HUES6 (cell line): ENCODE measurements around the gene STAT1.
"Not testable (repeated sequence)": the region's sequence is repeated elsewhere in the genome, so short reads cannot be mapped to it uniquely, and the experiment has no call there.

Experiments
- H3K27ac ChIP-seq: 2 replicates; pipeline ENCODE4 v1.7.0; 2013; ENCODE audit warnings: low read depth, mild to moderate bottlenecking, low read length, inconsistent platforms
- H3K27me3 ChIP-seq: 2 replicates; pipeline ENCODE4 v1.6.1; 2013; ENCODE audit warnings: low read length; ENCODE audit not compliant: control insufficient read depth, insufficient read depth
- H3K36me3 ChIP-seq: 2 replicates; pipeline ENCODE4 v1.6.1; 2013; ENCODE audit warnings: low read length; ENCODE audit not compliant: control insufficient read depth, insufficient read depth
- H3K4me1 ChIP-seq: 2 replicates; pipeline ENCODE4 v1.6.1; 2013; ENCODE audit warnings: low read length; ENCODE audit not compliant: control insufficient read depth, insufficient read depth
- H3K4me3 ChIP-seq: 2 replicates; pipeline ENCODE4 v1.5.1; 2013; ENCODE audit warnings: low read depth, low read length
- H3K9ac ChIP-seq: one replicate; pipeline ENCODE4 v1.6.1; 2013; ENCODE audit warnings: mild to moderate bottlenecking, low read length
- H3K9me3 ChIP-seq: 2 replicates; pipeline ENCODE4 v1.6.1; 2013; ENCODE audit warnings: low read depth, low read length; ENCODE audit not compliant: control insufficient read depth, insufficient read depth

Gene STAT1

DNA sequence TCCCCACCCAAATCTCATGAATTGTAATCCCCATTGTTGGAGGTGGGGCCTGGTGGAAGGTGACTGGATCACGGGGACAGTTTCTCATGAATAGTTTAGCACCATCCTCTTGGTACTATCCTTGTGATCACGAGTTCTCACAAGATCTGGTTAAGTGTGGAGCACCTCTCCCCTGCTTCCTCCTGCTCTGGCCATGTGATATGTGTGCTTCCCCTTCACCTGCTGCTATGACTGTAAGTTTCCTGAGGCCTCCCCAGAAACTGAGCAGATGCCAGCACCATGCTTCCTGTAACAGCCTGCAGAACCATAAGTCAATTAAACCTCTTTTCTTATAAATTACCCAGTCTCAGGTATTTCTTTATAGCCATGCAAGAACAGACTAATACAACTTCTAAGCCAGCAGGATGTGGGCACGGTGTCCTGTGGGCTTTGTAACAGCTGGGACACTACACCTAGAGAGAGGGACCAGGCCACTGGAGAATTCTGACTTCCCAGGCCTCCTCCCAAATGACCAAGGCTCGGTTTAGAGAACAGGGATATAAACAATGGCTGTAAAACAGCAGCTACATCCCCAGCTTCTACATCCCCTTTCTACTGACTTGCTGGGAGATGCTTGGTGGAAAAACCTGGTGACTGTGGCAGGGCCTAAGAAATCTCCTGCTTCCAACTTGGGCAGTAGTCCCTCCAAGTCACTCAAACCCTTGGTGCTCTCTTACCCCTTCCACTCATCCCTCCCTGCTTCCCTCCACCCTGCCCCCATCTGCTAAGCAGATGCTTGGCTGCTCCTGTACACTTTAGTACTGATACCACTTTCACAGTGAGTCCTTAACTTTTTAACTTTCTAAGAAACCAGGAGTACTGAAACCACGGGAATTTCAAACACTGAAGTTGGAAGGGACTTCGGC, 10.3 kb downstream of the STAT1 start:
- Histone ChIP-seq H3K27ac (no peak overlapping the region), H3K27me3 (no peaks in the 10 kb centered on the region), H3K4me3 (no peak overlapping the region), H3K4me1 (no peaks in the 10 kb centered on the region), H3K9ac (no peak overlapping the region), H3K36me3 (peaks cover 99% of the 10 kb centered on the region), H3K9me3 (no peaks in the 10 kb centered on the region)

DNA sequence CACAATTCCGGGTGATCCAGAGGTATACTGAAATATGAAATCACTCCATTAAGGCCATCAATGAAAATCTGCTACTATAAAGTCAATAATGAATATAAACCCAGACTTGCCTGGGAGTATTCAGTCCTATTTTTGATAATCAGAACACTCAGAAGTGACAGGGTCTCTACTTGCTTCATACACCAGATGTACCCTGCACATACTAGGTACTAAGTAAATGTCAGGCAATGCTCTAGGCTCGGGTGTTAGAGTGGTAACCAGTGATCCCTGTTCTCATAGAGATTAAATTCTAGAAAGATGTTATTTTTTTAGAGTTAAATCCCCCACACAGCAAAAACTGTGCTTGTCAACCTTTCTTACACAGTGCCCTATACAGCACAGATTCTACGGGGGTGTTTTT, 12.3 kb downstream of the STAT1 start:
- no peaks in the 10 kb centered on the region for H3K27me3 ChIP-seq
- no peak overlapping the region for H3K27ac ChIP-seq
- peaks cover 97% of the 10 kb centered on the region for H3K36me3 ChIP-seq
- no peak overlapping the region for H3K4me3 ChIP-seq
- no peaks in the 10 kb centered on the region for H3K9me3 ChIP-seq
- no peak overlapping the region for H3K9ac ChIP-seq
- H3K4me1 ChIP-seq: no peaks in the 10 kb centered on the region

DNA sequence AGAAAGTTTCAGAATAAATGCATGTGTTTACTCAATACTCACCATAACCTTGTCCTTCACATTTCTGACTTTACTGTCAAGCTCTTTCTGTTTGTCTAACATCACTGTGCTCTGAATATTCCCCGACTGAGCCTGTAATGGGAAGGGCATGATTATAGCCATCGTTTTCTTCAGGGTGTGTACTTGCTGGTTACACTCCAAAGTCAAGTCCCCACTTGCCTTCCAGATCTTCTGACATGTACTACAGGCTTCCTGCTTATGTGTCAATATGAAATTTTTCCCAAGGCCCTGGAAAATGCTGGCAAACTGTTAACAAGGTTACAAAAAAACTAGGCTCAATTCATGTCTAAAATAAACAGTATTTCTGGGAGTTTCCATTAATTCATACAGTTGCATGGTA, 12.9 kb downstream of the STAT1 start:
- Histone ChIP-seq H3K36me3 (peaks cover 96% of the 10 kb centered on the region), H3K27me3 (no peaks in the 10 kb centered on the region)

DNA sequence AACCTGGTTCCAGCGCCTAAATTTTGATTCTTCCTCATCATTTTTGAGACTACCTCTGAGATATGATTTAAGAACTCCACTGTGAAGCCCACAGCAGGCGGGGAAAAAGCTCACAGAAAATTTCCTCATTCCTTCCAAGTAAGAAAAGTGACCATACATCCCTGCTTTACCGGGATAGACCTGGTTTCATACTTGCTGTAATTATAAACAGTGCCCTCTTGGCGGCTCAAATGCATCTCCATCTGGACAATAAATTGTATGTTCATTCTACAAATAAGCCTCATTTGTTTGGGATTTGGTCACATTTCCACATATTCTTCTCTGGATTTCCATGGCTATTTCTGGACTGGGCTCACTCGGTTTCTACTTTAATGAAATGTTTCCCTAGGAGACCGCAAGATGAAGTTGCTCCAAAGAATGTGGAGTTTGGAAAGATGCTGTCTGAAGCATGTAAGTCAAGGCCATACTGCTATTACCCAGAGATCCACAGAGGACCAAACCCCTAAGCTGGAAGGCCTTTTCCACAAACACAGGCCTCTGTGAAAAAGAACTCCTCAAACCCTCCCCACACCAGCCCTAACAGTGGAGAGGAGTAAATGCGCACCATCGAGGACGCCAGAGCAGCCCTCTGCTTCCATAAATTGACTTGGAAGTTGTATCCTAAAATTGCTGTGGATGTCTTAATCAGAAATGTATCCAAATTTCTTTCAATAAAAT, 13.9 kb downstream of the STAT1 start:
- Histone ChIP-seq H3K4me1 (no peaks in the 10 kb centered on the region), H3K9me3 (no peaks in the 10 kb centered on the region), H3K4me3 (no peak overlapping the region), H3K27me3 (no peaks in the 10 kb centered on the region), H3K9ac (no peak overlapping the region), H3K27ac (no peak overlapping the region), H3K36me3 (peaks cover 96% of the 10 kb centered on the region)

More for the DNA sequence above, 12.9 kb downstream of the STAT1 start:
- no peaks in the 10 kb centered on the region for H3K4me1 ChIP-seq
- no peaks in the 10 kb centered on the region for H3K9me3 ChIP-seq
- H3K27ac ChIP-seq: no peak overlapping the region
- H3K9ac ChIP-seq: no peak overlapping the region
- H3K4me3 ChIP-seq: no peak overlapping the region

DNA sequence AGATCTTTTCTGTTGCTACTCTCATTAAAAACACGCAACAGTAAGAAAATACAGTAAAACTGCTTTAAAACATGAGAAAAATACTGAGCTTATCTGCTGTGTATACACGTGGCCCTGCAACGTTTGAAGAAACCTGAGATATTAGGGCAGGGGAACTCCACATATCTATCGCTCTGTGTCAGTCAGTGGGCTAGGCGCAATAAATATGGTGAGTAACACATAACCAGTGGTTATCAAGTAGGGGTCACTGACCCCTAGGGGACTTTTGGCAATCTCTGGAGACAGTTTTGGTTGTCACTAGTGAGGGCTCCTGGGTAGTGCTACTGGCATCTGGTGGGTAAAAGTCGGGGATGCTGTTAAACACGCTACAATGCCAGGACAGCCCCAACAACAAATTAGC, 14.9 kb downstream of the STAT1 start:
- H3K27me3 ChIP-seq: no peaks in the 10 kb centered on the region
- no peaks in the 10 kb centered on the region for H3K9me3 ChIP-seq
- no peak overlapping the region for H3K27ac ChIP-seq
- H3K4me1 ChIP-seq: no peaks in the 10 kb centered on the region
- no peak overlapping the region for H3K4me3 ChIP-seq
- H3K36me3 ChIP-seq: peaks cover 95% of the 10 kb centered on the region
- no peak overlapping the region for H3K9ac ChIP-seq

DNA sequence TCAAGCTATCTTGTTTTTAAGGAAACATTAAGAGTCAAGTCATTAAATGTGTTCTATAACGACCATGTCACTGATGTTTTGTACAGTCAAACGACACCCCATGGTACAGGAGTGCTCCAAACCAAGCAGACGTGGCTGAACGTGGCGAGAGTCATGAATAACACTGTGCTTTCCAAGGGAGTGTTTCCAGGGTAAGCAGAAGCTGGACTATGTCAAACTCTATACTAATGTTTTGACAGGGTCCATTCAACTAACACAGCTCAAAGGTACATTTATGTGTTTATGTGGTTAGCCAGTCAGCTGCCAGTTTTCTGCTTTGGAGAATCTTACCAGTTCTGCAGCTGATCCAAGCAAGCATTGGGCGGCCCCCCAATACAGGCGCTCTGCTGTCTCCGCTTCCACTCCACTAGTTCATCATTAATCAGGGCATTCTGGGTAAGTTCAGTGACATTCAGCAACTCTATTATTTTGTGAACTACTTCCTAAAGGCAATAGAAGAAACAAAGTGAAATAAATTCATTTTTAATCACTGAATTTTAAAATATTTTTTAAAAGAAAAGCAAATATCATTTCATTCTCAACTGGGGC, 16.4 kb downstream of the STAT1 start:
- Histone ChIP-seq H3K9ac (no peak overlapping the region), H3K36me3 (peaks cover 92% of the 10 kb centered on the region), H3K27ac (no peak overlapping the region), H3K9me3 (no peaks in the 10 kb centered on the region), H3K27me3 (no peaks in the 10 kb centered on the region), H3K4me3 (no peak overlapping the region), H3K4me1 (no peaks in the 10 kb centered on the region)

DNA sequence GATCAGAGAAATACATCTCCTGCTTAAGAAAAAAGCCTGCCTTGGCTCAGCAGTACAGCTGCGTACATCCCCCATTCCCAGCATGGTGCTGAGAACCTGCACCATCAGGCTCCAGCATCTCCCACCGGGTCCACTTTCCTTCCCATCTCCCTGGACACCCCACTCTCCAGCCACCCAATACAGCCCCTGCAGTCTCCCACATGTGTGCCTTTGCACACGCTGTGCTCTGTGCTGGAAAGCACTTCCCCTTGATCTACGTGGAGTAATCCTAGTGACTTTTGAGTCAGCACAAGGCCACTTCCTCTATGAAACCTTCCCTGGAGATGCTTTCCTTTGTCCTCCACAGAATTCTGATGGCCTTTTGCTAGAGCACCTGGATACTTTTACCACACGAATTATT, 17.0 kb downstream of the STAT1 start:
- Histone ChIP-seq H3K27ac (no peak overlapping the region), H3K4me3 (no peak overlapping the region), H3K9ac (no peak overlapping the region), H3K4me1 (no peaks in the 10 kb centered on the region), H3K36me3 (peaks cover 92% of the 10 kb centered on the region), H3K9me3 (no peaks in the 10 kb centered on the region), H3K27me3 (no peaks in the 10 kb centered on the region)

DNA sequence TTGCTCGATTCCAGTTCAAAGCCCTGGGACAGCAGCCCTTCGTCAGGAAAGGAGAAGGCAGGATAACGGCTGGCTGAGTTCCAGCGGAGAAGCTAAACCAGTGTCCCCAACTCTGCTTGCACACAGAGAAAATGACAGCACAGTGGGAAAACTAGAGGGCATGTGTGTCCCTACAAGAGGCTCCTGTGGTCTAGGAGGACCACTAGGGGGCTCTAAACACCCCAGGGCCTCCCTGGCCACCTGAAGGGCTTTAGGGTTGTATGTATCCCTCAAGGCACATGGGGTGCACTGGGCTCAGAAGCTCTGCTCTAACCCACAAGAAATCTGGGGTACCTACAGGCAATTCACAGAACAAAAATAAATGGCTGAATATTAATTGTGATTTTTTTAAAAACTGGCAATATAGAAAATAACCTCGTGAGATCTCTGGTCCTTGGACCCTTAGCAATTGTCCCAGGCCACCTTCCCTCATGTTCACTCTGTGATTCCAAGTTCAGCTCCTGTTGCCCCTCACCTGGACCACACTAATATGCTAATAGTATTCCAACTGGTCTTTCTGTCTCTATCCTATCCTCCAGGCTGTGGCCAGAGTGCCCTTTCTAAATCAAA, 17.5 kb downstream of the STAT1 start:
- Histone ChIP-seq H3K27ac (no peak overlapping the region), H3K4me1 (no peaks in the 10 kb centered on the region), H3K9ac (no peak overlapping the region), H3K36me3 (peaks cover 90% of the 10 kb centered on the region), H3K4me3 (no peak overlapping the region), H3K27me3 (no peaks in the 10 kb centered on the region), H3K9me3 (no peaks in the 10 kb centered on the region)

DNA sequence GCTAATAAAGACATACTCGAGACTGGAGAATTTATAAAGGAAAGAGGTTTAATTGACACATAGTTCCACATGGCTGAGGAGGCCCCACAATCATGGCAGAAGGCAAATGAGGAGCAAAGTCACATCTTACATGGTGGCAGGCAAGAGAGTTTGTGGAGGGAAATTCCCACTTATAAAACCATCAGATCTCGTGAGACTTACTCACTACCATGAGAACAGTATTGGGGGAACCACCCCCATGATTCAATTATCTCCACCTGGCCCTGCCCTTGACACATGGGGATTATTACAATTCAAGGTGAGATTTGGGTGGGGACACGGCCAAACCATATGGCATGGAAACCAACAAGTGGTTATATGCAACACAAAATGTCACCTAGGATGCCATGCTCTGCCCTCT, 18.7 kb downstream of the STAT1 start:
- not testable (repeated sequence) for H3K27ac ChIP-seq, H3K4me3 ChIP-seq, H3K9ac ChIP-seq, H3K4me1 ChIP-seq, H3K9me3 ChIP-seq, H3K27me3 ChIP-seq
- peaks cover 90% of the 10 kb centered on the region for H3K36me3 ChIP-seq

DNA sequence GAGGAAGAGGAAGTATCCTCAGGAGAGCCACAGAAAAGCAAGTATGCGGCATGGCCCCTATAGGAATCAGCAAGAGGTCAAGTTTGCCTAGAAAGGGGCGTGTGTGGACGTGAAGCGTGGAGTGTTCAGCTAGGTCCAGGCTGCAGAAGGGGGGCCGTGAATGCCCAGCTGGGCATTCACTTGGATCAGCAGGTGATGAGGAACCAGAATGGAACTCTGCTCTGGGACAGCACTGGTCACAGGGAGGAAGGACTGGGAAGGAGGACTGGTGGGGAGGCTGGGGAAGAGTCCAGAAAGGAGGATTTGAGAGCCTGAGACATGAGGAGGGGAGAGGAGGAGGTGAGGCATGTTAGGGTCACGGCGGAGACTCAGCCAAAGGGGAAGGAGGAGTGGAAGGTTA, 19.8 kb downstream of the STAT1 start:
- Histone ChIP-seq H3K36me3 (peaks cover 89% of the 10 kb centered on the region), H3K9ac (no peak overlapping the region), H3K9me3 (no peaks in the 10 kb centered on the region)

DNA sequence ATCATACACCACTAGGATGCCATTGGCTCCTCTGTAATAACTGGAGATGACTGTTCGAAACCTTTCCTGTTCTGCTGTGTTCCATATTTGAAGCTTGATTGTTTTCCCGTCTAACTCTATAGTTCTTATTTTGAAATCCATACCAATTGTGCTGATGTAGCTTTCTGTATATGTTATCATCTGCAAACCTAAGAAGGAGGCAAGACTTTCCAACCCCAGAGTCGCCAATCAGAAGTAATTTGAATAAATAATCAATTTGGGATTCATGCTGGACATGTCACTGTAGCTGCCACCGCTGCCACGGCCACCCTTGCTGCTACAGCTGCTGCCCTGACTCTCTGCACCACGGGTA, 20.7 kb downstream of the STAT1 start:
- peaks cover 91% of the 10 kb centered on the region for H3K36me3 ChIP-seq
- H3K4me3 ChIP-seq: no peak overlapping the region
- no peaks in the 10 kb centered on the region for H3K9me3 ChIP-seq
- no peak overlapping the region for H3K9ac ChIP-seq
- no peaks in the 10 kb centered on the region for H3K4me1 ChIP-seq
- no peak overlapping the region for H3K27ac ChIP-seq
- H3K27me3 ChIP-seq: no peaks in the 10 kb centered on the region

More for the DNA sequence above, 19.8 kb downstream of the STAT1 start:
- Histone ChIP-seq H3K4me1 (no peaks in the 10 kb centered on the region), H3K27me3 (no peaks in the 10 kb centered on the region), H3K27ac (no peak overlapping the region), H3K4me3 (no peak overlapping the region)
